HepG2 (cell line): Measurements from ENCODE around the gene DDN. TPM values are rescaled to one million over a fixed set of nuclear protein-coding genes. Genes with fewer than 3 reads are reported as not detected.
A peak's percentile ranks its signal among the peaks of the same experiment; 100 is the strongest.

ENCODE experiments used
- CBX5 ChIP-seq: sonication (generic); formaldehyde crosslinking; IDR thresholded peaks from 2 replicates; pipeline ENCODE4 v1.4.0; 2020; ENCODE audit warnings: missing genetic modification reagents, borderline replicate concordance
- CEBPB ChIP-seq: IDR thresholded peaks from 2 replicates; pipeline ENCODE4 v1.6.1; 2011; ENCODE audit warnings: low read depth, low read length, improper control_type of control experiment, borderline replicate concordance
- E2F2 ChIP-seq: sonication (generic); formaldehyde crosslinking; IDR thresholded peaks from 2 replicates; pipeline ENCODE4 v1.4.0; 2020; ENCODE audit warnings: missing genetic modification reagents, borderline replicate concordance
- EHMT2 ChIP-seq: fragments of 200-600 bp; sonication (generic); IDR thresholded peaks from 2 replicates; pipeline ENCODE4 v1.7.0; 2017; ENCODE audit warnings: antibody characterized with exemption, low read depth, low read length, borderline replicate concordance
- ETV6 ChIP-seq: sonication (generic); formaldehyde crosslinking; conservative IDR thresholded peaks from 2 replicates; pipeline ENCODE4 v1.4.0; 2020; ENCODE audit warnings: missing genetic modification reagents
- FOXK2 ChIP-seq: fragments of 450-650 bp; IDR thresholded peaks from 2 replicates; pipeline ENCODE4 v1.6.1; 2016
- GPN1 ChIP-seq: sonication (generic); formaldehyde crosslinking; IDR thresholded peaks from 2 replicates; pipeline ENCODE4 v1.5.1; 2020; ENCODE audit warnings: missing genetic modification reagents, borderline replicate concordance
- HOXA9 ChIP-seq: sonication (generic); formaldehyde crosslinking; IDR thresholded peaks from 2 replicates; pipeline ENCODE4 v1.8.1; 2022; ENCODE audit warnings: missing genetic modification reagents, mild to moderate bottlenecking, moderate library complexity, borderline replicate concordance
- HOXD1 ChIP-seq: sonication (generic); formaldehyde crosslinking; IDR thresholded peaks from 2 replicates; pipeline ENCODE4 v1.5.0; 2020; ENCODE audit warnings: missing genetic modification reagents
- KDM1A ChIP-seq: IDR thresholded peaks from 2 replicates; pipeline ENCODE4 v1.6.1; 2016; ENCODE audit warnings: missing compliant biosample characterization
- POGZ ChIP-seq: sonication (generic); formaldehyde crosslinking; IDR thresholded peaks from 2 replicates; pipeline ENCODE4 v1.4.0; 2020; ENCODE audit warnings: mild to moderate bottlenecking, missing genetic modification reagents
- POLR2AphosphoS5 ChIP-seq: IDR thresholded peaks from 2 replicates; pipeline ENCODE4 v1.6.1; 2012; ENCODE audit warnings: low read depth, low read length
- PRPF4 ChIP-seq: fragments of 200-400 bp; formaldehyde crosslinking; IDR thresholded peaks from 2 replicates; pipeline ENCODE4 v1.6.1; 2016; ENCODE audit warnings: low read length, low read depth; ENCODE audit not compliant: poor library complexity, severe bottlenecking
- SALL2 ChIP-seq: sonication (generic); formaldehyde crosslinking; IDR thresholded peaks from 2 replicates; pipeline ENCODE4 v1.8.1; 2023; ENCODE audit warnings: mild to moderate bottlenecking, missing genetic modification reagents, inconsistent platforms
- SNRNP70 ChIP-seq: fragments of 200-400 bp; formaldehyde crosslinking; IDR thresholded peaks from 2 replicates; pipeline ENCODE4 v1.6.1; 2017; ENCODE audit warnings: mild to moderate bottlenecking, low read depth, low read length, moderate library complexity
- SRSF1 ChIP-seq: fragments of 200-400 bp; formaldehyde crosslinking; optimal IDR thresholded peaks from 2 replicates; pipeline ENCODE3; 2017; ENCODE audit warnings: mild to moderate bottlenecking, low read depth, low read length, moderate library complexity
- SRSF9 ChIP-seq: fragments of 200-400 bp; formaldehyde crosslinking; IDR thresholded peaks from 2 replicates; pipeline ENCODE4 v1.6.1; 2018; ENCODE audit warnings: borderline replicate concordance, mild to moderate bottlenecking, low read depth, low read length; ENCODE audit not compliant: insufficient read depth, poor library complexity, severe bottlenecking
- ZNF12 ChIP-seq: sonication (generic); formaldehyde crosslinking; IDR thresholded peaks from 2 replicates; pipeline ENCODE4 v1.5.0; 2020; ENCODE audit warnings: missing genetic modification reagents
- ZNF136 ChIP-seq: sonication (generic); formaldehyde crosslinking; IDR thresholded peaks from 2 replicates; pipeline ENCODE4 v1.8.1; 2022; ENCODE audit warnings: low read depth, mild to moderate bottlenecking, moderate library complexity, missing genetic modification reagents
- ZNF207 ChIP-seq: fragments of 450-650 bp; IDR thresholded peaks from 2 replicates; pipeline ENCODE4 v1.6.1; 2016; ENCODE audit warnings: antibody characterized with exemption, borderline replicate concordance
- ZNF224 ChIP-seq: sonication (generic); formaldehyde crosslinking; IDR thresholded peaks from 2 replicates; pipeline ENCODE4 v1.5.0; 2020; ENCODE audit warnings: mild to moderate bottlenecking, missing genetic modification reagents
- ZNF264 ChIP-seq: sonication (generic); formaldehyde crosslinking; IDR thresholded peaks from 2 replicates; pipeline ENCODE4 v1.4.0; 2020; ENCODE audit warnings: missing genetic modification reagents
- ZNF296 ChIP-seq: sonication (generic); formaldehyde crosslinking; conservative IDR thresholded peaks from 2 replicates; pipeline ENCODE4 v1.5.0; 2020; ENCODE audit warnings: mild to moderate bottlenecking, missing genetic modification reagents
- ZNF331 ChIP-seq: sonication (generic); formaldehyde crosslinking; IDR thresholded peaks from 2 replicates; pipeline ENCODE4 v1.4.0; 2020; ENCODE audit warnings: missing genetic modification reagents
- ZNF335 ChIP-seq: sonication (generic); formaldehyde crosslinking; IDR thresholded peaks from 2 replicates; pipeline ENCODE4 v1.4.0; 2020; ENCODE audit warnings: missing genetic modification reagents
- ZNF552 ChIP-seq: sonication (generic); formaldehyde crosslinking; IDR thresholded peaks from 2 replicates; pipeline ENCODE4 v1.9.0; 2022; ENCODE audit warnings: missing genetic modification reagents, mild to moderate bottlenecking, borderline replicate concordance
- ZNF619 ChIP-seq: sonication (generic); formaldehyde crosslinking; IDR thresholded peaks from 2 replicates; pipeline ENCODE4 v1.4.0; 2020; ENCODE audit warnings: mild to moderate bottlenecking, missing genetic modification reagents
- ZNF710 ChIP-seq: sonication (generic); formaldehyde crosslinking; IDR thresholded peaks from 2 replicates; pipeline ENCODE4 v1.5.0; 2020; ENCODE audit warnings: mild to moderate bottlenecking, missing genetic modification reagents, borderline replicate concordance
- ZNF790 ChIP-seq: sonication (generic); formaldehyde crosslinking; IDR thresholded peaks from 2 replicates; pipeline ENCODE4 v1.8.0; 2022; ENCODE audit warnings: missing genetic modification reagents, mild to moderate bottlenecking, borderline replicate concordance
- ZSCAN21 ChIP-seq: sonication (generic); formaldehyde crosslinking; IDR thresholded peaks from 2 replicates; pipeline ENCODE4 v1.8.0; 2022; ENCODE audit warnings: mild to moderate bottlenecking, missing genetic modification reagents, moderate library complexity, borderline replicate concordance
- polyA plus RNA-seq, 8 experiments: library from polyadenylated mRNA; depleted of rRNA in 3 of 8; stranded (reverse) in 7 of 8; unstranded in 1 of 8; fragments of >200 nt; fragmentation: Illumina TruSeq in 4 of 8; extraction: Trizol in 4 of 8; gene quantifications; 2 replicates each; pipeline versions ENCODE4 v1.2.1 to v1.2.3, GENCODE V29; 2011 to 2016; ENCODE audit warnings: low read depth in 4 of 8, missing spikeins in 1 of 8, mixed read lengths in 1 of 8; ENCODE audit not compliant: insufficient read depth in 1 of 8
- total RNA-seq, 5 experiments: library from RNA; depleted of rRNA; stranded (reverse); fragments of >200 nt; fragmentation: Illumina TruSeq; extraction: Trizol; gene quantifications; 2 replicates each; pipeline ENCODE4 v1.2.3, GENCODE V29; 2016; ENCODE audit warnings: low read depth in 1 of 5

DDN gene
- total and polyA plus RNA-seq, 2 of the 13 experiments (the other 11 are each of a cell fraction or from before 2014, with no cell fraction given): 0.24 to 0.53 TPM

- TF ChIP-seq ZNF619 (CRISPR knock-in tag): no peak
- no peak for TF ChIP-seq POGZ (CRISPR knock-in tag)
- no peak for TF ChIP-seq KDM1A (CRISPR knock-in tag)
- TF ChIP-seq E2F2 (CRISPR knock-in tag): no peak
- no peak; the same call in 1 of the 2 replicates for TF ChIP-seq GPN1 (CRISPR knock-in tag)
- no peak for TF ChIP-seq EHMT2
- no peak for TF ChIP-seq POLR2AphosphoS5
- TF ChIP-seq ZNF264 (CRISPR knock-in tag): no peak
- TF ChIP-seq CEBPB: no peak
- no peak for TF ChIP-seq SRSF9
- TF ChIP-seq PRPF4: no peak
- TF ChIP-seq ZNF710 (CRISPR knock-in tag): no peak
- no peak for TF ChIP-seq ZNF296
- TF ChIP-seq ZNF790 (CRISPR knock-in tag): no peak
- no peak for TF ChIP-seq ZNF331 (CRISPR knock-in tag)
- TF ChIP-seq ZNF12 (CRISPR knock-in tag): no peak
- no peak for TF ChIP-seq FOXK2
- TF ChIP-seq SALL2: no peak
- no peak for TF ChIP-seq CBX5 (CRISPR knock-in tag)
- TF ChIP-seq ZNF224 (CRISPR knock-in tag): no peak
- TF ChIP-seq SRSF1: no peak
- no peak for TF ChIP-seq HOXD1 (CRISPR knock-in tag)
- TF ChIP-seq ZNF335 (CRISPR knock-in tag): no peak
- TF ChIP-seq SNRNP70: no peak
- TF ChIP-seq HOXA9: no peak
- no peak for TF ChIP-seq ZNF207
- TF ChIP-seq ETV6: no peak
- 0 out of 2 replicates have a peak, but pooled peaks have one; percentile 60 for TF ChIP-seq ZNF552 (CRISPR knock-in tag)
- no peak for TF ChIP-seq ZNF136
- TF ChIP-seq ZSCAN21 (CRISPR knock-in tag): peak; percentile 40; the same call in 1 of the 2 replicates
Observed at GRCh38 chr12:48969833-48970701, 29.1 kb downstream of the DDN start (continued).
